K562 (cell line): ENCODE results near the gene FOXO3. TPM values are rescaled to one million over a fixed set of nuclear protein-coding genes. Genes with fewer than 3 reads are reported as not detected.

Experiments used
- CHCHD3 ChIP-seq: fragments of 250-450 bp; sonication (Bioruptor Pico); IDR thresholded peaks from 2 replicates; pipeline ENCODE4 v2.1.2; 2022; ENCODE audit warnings: mild to moderate bottlenecking
- ETV1 ChIP-seq: fragments of 450-650 bp; conservative IDR thresholded peaks from 2 replicates; pipeline ENCODE4 v1.6.1; 2016; ENCODE audit warnings: missing genetic modification characterization, control low read depth, low read depth, missing compliant biosample characterization
- GTF2A2 ChIP-seq: IDR thresholded peaks from 2 replicates; pipeline ENCODE4 v1.6.1; 2016; ENCODE audit warnings: mild to moderate bottlenecking, missing genetic modification characterization, missing compliant biosample characterization
- MAZ ChIP-seq, 2 experiments: fragments of 450-650 bp in 1 of 2; sonication (generic) in 1 of 2; formaldehyde crosslinking; IDR thresholded peaks in 1 of 2; conservative IDR thresholded peaks in 1 of 2; 2 replicates each; pipeline versions ENCODE4 v1.4.0 to v1.5.0; 2020; ENCODE audit warnings: mild to moderate bottlenecking in 1 of 2, missing genetic modification reagents in 1 of 2
- MCM5 ChIP-seq: fragments of 450-650 bp; IDR thresholded peaks from 2 replicates; pipeline ENCODE4 v1.6.1; 2016; ENCODE audit warnings: low read depth
- NFIX ChIP-seq: fragments of 250-450 bp; sonication (Bioruptor Pico); IDR thresholded peaks from 2 replicates; pipeline ENCODE4 v1.4.0; 2020; ENCODE audit warnings: low read depth, mild to moderate bottlenecking, moderate library complexity
- PHF20 ChIP-seq: fragments of 450-650 bp; IDR thresholded peaks from 2 replicates; pipeline ENCODE4 v1.6.1; 2018; ENCODE audit not compliant: partially characterized antibody
- PTTG1 ChIP-seq: fragments of 450-650 bp; IDR thresholded peaks from 2 replicates; pipeline ENCODE4 v1.6.1; 2016; ENCODE audit warnings: low read depth, mild to moderate bottlenecking, missing genetic modification characterization, missing compliant biosample characterization
- RAD21 ChIP-seq, 2 experiments: fragments of 250-450 bp in 1 of 2; fragments of 450-650 bp in 1 of 2; sonication (Bioruptor Pico) in 1 of 2; formaldehyde crosslinking in 1 of 2; IDR thresholded peaks in 1 of 2; conservative IDR thresholded peaks in 1 of 2; 2 replicates each; pipeline versions ENCODE4 v1.4.0 to v1.8.0; 2020 to 2022; ENCODE audit warnings: mild to moderate bottlenecking in 2 of 2, moderate library complexity in 1 of 2
- SREBF1 ChIP-seq: fragments of 150-350 bp; IDR thresholded peaks from 2 replicates; pipeline ENCODE4 v1.6.1; 2014; ENCODE audit warnings: antibody characterized with exemption, low read depth, low read length, borderline replicate concordance
- ZBTB40 ChIP-seq, 2 experiments: fragments of 450-650 bp in 1 of 2; sonication (generic) in 1 of 2; formaldehyde crosslinking in 1 of 2; IDR thresholded peaks; 2 replicates each; pipeline versions ENCODE4 v1.7.1 to v1.9.0; 2016 to 2022; ENCODE audit warnings: inconsistent platforms in 1 of 2, mild to moderate bottlenecking in 1 of 2, missing genetic modification reagents in 1 of 2
- ZNF609 ChIP-seq: sonication (generic); formaldehyde crosslinking; IDR thresholded peaks from 2 replicates; pipeline ENCODE4 v1.8.1; 2023; ENCODE audit warnings: missing genetic modification reagents, mild to moderate bottlenecking, borderline replicate concordance
- ZNF644 ChIP-seq: fragments of 200-800 bp; sonication (Bioruptor generic); IDR thresholded peaks from 2 replicates; pipeline ENCODE4 v1.6.1; 2016; ENCODE audit warnings: low read depth, missing genetic modification characterization, missing compliant biosample characterization
- polyA plus RNA-seq, 8 experiments: library from polyadenylated mRNA; depleted of rRNA in 4 of 8; stranded (reverse) in 5 of 8; unstranded in 3 of 8; fragments of >200 nt; fragmentation: Nextera tagmentation in 2 of 8; fragmentation: Illumina TruSeq in 1 of 8; extraction: Ambion mirVana in 2 of 8; extraction: Trizol in 1 of 8; gene quantifications; 2 replicates each; pipeline versions ENCODE4 v1.2.1 to v1.2.3, GENCODE V29; 2011 to 2014; ENCODE audit warnings: inconsistent platforms in 1 of 8, missing spikeins in 1 of 8
- total RNA-seq, 7 experiments: library from RNA; depleted of rRNA in 6 of 7; stranded (reverse); fragments of >200 nt in 6 of 7; fragmentation: Illumina TruSeq in 2 of 7; extraction: Trizol in 2 of 7; gene quantifications; 2 replicates each; pipeline versions ENCODE4 v1.2.1 to v1.2.3, GENCODE V29; 2011 to 2021; ENCODE audit warnings: low replicate concordance in 1 of 7

FOXO3 gene
- total and polyA plus RNA-seq, 9 of the 15 experiments (the other 6 are each of a cell fraction or from before 2014, with no cell fraction given), result 3.0 to 14.6 (median 6.0) TPM

- 0 out of 2 replicates have a peak, but pooled peaks have one; percentile 24 for TF ChIP-seq ETV1
- TF ChIP-seq PHF20, result peak; percentile 45
- TF ChIP-seq RAD21 (CRISPR knock-in tag; conservative IDR thresholded peaks at IDR 0.05 in 1 of 2, IDR thresholded peaks at IDR 0.05 in 1 of 2), result peak in 1 of 2 experiments; percentile 13; a peak in 1 of 4 replicates
- no peak for TF ChIP-seq SREBF1
- TF ChIP-seq PTTG1 (tag), result no peak
- TF ChIP-seq ZNF644 (tag), result 0 out of 2 replicates have a peak, but pooled peaks have one; percentile 55
- peak; percentile 68 for TF ChIP-seq ZBTB40 (IDR thresholded peaks at IDR 0.05)
- TF ChIP-seq ZBTB40 (CRISPR knock-in tag; IDR thresholded peaks at IDR 0.05), result no peak
- TF ChIP-seq NFIX (CRISPR knock-in tag), result no peak
- TF ChIP-seq GTF2A2 (tag), result no peak
- TF ChIP-seq ZNF609 (CRISPR knock-in tag), result no peak
- no peak for TF ChIP-seq MAZ (CRISPR knock-in tag; conservative IDR thresholded peaks at IDR 0.05 in 1 of 2, IDR thresholded peaks at IDR 0.05 in 1 of 2)
- TF ChIP-seq CHCHD3, result no peak
- TF ChIP-seq MCM5, result no peak
Measured at GRCh38 chr6:108589244-108589791, 28.6 kb downstream of the FOXO3 start (continued).
